ENCODE results near the gene CFAP61. TPM values are rescaled to one million over a fixed set of nuclear protein-coding genes. Genes with fewer than 3 reads are reported as not detected.

The CFAP61 gene
- total RNA-seq, 1 experiment from 2014 or later = 0.32 TPM

GRCh38 chr20:20034486-20034885 lies 17.8 kb upstream of the CFAP61 start:
- no peak for DNase-seq (ENCODE audit: extremely low read depth, low read depth)

GRCh38 chr20:20036756-20037155 lies 15.6 kb upstream of the CFAP61 start:
- no peak for DNase-seq (ENCODE audit: extremely low read depth, low read depth)

DNA sequence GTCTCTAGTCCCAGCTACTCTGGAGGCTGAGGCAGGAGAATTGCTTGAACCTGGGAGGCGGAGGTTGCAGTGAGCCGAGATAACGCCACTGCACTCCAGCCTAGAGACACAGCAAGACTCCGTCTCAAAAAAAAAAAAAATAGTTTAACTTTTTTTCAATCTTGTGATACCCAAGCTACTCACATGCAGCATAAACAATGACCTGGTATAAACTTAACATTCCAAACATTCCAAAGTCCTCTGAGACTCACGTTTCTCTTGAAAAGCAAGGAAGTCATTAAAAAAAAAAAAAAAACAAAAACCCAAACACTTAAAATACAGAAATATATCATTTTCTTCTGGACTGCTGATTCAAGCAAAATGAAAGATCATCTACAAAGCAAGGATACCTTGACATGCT lies 14.4 kb upstream of the CFAP61 start:
- no peak for DNase-seq (ENCODE audit: extremely low read depth, low read depth)

DNA sequence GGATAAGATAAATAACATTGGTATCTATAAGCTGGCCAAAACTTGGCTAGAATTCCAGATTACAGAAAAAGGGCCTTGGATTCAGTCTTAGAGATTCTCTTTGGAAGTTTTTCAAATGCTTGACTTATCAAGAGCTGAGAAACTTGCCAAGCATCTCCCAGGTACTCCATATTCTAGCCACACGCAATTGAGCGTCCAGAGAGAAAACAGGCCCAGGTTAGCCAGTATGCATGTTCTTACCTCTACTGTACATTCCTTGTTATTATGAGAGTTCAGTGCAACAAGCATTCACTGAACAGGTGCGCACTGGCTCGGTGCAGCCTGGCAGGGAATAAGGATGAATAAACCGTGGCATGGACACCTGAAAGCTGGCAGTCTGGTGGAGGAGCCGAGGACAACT lies 13.7 kb upstream of the CFAP61 start:
- DNase-seq (ENCODE audit: extremely low read depth, low read depth) = no peak

- no peak for DNase-seq (ENCODE audit: extremely low read depth, low read depth)
Observed at GRCh38 chr20:20039752-20040387, 12.5 kb upstream of the CFAP61 start.

- DNase-seq (ENCODE audit: extremely low read depth, low read depth) = no peak
Observed at GRCh38 chr20:20051767-20052073, 612 bp upstream of the CFAP61 start.

DNA sequence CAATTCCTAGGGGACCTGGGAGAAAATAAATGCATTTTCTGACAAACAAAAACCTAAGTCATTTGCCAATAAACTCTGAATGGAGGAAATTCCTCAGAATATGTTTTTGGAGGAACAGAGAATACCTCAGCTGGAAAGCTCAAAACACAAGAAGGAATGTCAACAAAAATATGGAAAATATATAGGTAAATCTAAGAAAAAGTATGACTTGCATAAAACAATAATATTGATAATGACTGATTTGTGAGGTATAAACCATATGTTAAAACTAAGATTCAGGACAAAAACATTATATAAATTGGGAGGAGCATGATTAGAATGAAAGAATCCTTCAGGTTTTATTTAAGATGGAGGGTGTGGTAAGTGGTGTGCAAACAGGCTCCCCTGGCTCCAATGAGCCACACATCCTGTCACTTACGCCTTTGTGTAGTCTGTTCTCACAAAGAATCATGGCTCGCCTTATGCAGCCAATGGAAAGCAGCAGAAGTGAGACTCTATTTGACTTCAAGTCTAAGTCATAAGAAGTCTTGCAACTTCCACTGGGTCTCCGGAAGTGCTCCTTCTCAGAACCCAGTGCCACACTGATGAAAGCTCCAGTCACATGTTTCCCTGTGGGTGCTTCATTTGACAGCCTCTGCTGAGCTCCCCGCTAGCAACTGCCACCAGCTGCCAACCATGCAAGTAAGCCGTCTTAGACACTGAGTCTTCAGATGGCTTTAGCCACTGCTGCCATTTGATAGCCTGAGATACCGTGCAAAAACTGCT lies 8.1 kb downstream of the CFAP61 start:
- DNase-seq (ENCODE audit: extremely low read depth, low read depth) = no peak

- no peak for DNase-seq (ENCODE audit: extremely low read depth, low read depth)
Observed at GRCh38 chr20:20063941-20064702, 11.8 kb downstream of the CFAP61 start.

GRCh38 chr20:20065361-20065760 lies 13.0 kb downstream of the CFAP61 start:
- DNase-seq (ENCODE audit: extremely low read depth, low read depth) = no peak

DNA sequence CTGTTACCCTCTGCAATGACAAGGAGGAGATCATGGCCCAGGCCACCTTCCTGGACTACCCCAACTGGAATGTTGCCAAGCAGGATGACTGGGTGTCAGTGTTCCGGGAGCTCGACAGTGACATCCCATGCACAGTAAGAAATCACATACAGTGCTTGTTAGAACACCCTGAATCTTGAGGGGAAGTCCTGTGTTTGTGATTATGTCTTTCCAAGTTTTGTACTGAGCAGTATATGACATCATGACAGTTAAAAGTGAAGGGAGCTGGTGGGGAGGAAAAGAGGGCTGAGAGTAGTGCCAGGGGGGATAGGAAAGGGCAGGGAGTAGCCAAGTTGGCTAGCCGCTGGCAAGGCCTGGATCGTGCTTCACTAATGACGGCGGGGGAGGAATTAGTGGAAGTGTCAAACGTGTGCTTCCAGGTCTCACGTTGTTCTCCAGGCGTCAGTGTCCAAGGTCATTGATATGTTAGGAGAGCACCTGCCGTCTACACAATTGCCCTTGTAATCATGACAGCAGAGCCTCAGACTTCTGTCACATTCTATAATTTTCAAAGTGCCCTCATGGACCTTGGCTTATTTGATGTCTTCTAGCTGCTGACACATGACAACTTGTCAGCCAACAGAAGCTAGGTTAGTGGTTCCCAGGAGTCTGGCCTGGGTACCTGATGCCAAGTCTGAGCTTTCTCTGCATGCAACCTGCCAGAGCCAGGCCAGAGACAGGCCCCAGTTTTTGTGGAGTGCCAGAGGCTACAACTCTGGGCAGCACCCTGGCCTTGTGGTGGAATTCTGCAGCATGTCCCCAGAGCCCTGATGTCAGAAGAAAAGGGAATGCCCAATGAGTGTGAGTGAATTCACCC lies 18.8 kb downstream of the CFAP61 start:
- no peak for DNase-seq (ENCODE audit: extremely low read depth, low read depth)

GRCh38 chr20:20073801-20074371 lies 21.6 kb downstream of the CFAP61 start:
- DNase-seq (ENCODE audit: extremely low read depth, low read depth) = no peak

DNA sequence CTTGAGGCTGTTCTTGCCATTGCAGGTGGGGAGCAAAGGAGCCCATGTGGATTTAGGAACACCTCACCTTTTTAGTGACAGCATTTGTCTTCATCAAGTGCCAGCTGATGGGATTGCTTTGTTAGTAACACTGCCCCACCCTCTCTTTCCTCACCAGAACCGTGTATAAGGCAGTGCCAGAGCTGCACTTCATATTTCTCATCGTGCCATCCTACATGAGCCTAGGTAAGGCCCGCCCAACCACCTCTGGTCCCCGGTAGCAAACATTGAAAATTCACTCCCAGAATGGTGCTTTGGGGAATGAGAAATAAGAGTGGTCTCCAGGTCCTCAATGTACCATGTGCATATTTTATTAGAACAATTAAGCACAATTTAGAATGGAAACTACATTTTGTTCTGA lies 22.7 kb downstream of the CFAP61 start:
- DNase-seq (ENCODE audit: extremely low read depth, low read depth) = no peak

GRCh38 chr20:20076297-20077065 lies 24.1 kb downstream of the CFAP61 start:
- no peak for DNase-seq (ENCODE audit: extremely low read depth, low read depth)

DNA sequence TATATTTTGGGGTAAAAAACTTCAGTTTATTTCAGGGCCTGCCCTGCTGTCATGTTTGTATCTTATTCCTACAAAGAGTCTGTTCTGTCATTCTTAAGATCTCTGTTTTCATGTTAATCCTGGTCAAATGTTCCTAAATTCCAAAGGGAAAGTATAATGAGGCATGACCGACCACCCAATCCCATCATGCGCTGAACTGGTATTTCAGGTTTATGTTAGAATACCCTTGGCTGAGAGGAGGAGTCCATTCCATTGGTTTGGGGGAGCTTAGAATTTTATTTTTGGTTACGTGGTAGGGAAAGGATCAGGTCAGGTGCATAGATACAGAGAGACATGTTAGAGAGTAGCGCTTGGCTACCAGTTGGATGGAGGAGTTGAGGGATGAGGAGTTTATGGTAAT lies 25.7 kb downstream of the CFAP61 start:
- no peak for DNase-seq (ENCODE audit: extremely low read depth, low read depth)

- DNase-seq (ENCODE audit: extremely low read depth, low read depth) = no peak
Observed at GRCh38 chr20:20079102-20079784, 26.9 kb downstream of the CFAP61 start.

- peak; percentile 46 for DNase-seq (ENCODE audit: extremely low read depth, low read depth)
Observed at GRCh38 chr20:20083807-20084206, 31.5 kb downstream of the CFAP61 start.

- no peak for DNase-seq (ENCODE audit: extremely low read depth, low read depth)
Observed at GRCh38 chr20:20084296-20084752, 32.0 kb downstream of the CFAP61 start.

DNA sequence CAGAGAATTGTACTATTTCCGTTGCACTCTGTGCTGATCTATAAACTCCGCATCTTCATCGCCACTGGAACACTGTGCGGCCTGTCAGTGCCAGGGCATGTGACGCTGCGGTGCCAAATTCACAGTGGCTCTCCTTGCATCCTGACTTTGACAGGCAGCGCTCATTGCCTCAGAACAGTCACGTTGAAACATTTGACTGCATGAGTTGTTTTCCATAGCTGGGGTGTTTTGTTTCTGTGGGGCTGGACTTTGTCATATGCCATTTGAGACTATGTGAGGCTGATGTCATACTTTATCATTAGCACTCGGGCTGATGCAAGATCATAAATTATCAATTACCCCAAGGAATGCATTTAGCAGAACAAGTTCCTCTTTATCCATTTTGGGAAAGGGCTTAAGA lies 32.7 kb downstream of the CFAP61 start:
- no peak for DNase-seq (ENCODE audit: extremely low read depth, low read depth)

DNA sequence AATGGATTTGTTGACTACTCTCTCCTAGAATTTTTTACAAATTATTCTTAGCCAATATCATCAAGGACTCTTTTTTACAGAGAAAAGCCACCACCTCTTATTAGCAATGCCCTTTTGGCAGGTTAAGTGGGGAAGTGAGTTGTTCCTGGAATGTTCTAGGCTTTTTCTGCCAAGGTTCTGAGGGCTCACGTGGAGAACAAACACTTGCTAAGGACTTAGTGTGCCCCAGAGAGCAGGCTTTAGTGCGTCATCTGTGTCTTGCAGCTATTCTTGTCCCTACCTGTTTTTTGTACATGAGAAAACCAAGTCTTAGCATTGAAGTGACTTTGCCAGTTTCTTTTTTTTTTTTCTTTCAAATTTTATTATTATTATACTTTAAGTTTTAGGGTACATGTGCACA lies 33.5 kb downstream of the CFAP61 start:
- no peak for DNase-seq (ENCODE audit: extremely low read depth, low read depth)

Data from NCI-H460 (cell line).